ENCODE results near the gene FAM184A. TPM values are rescaled to one million over a fixed set of nuclear protein-coding genes. Genes with fewer than 3 reads are reported as not detected.

FAM184A gene
- total and polyA plus RNA-seq, 10 of the 15 experiments (the other 5 are each of a cell fraction or from before 2014, with no cell fraction given) = 0.15 to 0.23 TPM; not detected in 8

DNA sequence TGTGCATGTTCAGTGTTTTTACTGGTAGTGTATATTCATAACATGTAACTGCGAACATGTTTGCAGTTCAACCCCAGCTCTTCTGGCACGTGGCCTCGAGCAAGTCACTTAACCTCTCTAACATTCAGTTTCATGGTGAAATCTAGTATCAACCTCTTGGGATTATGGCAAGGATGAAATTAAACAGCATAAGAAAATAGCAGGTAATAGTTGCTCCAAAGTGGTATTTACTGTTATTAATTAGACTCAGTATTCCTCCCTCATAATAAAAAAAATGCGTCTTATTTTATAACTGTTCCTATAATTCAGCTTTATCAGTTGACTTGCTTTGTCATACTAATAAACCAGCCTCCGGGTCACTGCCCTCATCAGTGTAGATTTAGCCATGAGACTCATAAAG, 15.0 kb downstream of the FAM184A start:
- intact Hi-C loops (cut with micrococcal nuclease; ENCODE audit: unreplicated experiment) (no loop called here), in situ Hi-C loops (cut with MboI) (no loop called here)
- ChIA-PET POLR2A (no interaction called here), SMC1A (ENCODE audit: uncharacterized antibody, unreplicated experiment) (no interaction called here), RAD21 (ENCODE audit: unreplicated experiment) (no interaction called here), CTCF (no interaction called here)
- Histone ChIP-seq H3K9ac (ENCODE audit: control insufficient read depth, insufficient read depth, low read length) (no peak overlapping the region), H4K20me1 (ENCODE audit: control insufficient read depth, insufficient read depth) (no peaks in the 10 kb centered on the region), H3K4me1 (ENCODE audit: control insufficient read depth, insufficient read depth, low read length) (no peaks in the 10 kb centered on the region; the same call in 1 of the 2 replicates), H3K79me2 (ENCODE audit: control insufficient read depth, insufficient read depth, low read length) (no peaks in the 10 kb centered on the region), H3K4me3 (no peak overlapping the region), H3K27me3 (replicated peaks in 1 of 2; ENCODE audit: control insufficient read depth in 2 of 2, insufficient read depth in 2 of 2, low read length in 1 of 2) (no peaks in the 10 kb centered on the region), H3K9me3 (replicated peaks; ENCODE audit: control insufficient read depth, insufficient read depth, low read length) (no peaks in the 10 kb centered on the region), H3K27ac (ENCODE audit: control insufficient read depth, insufficient read depth) (no peak overlapping the region), H3K36me3 (ENCODE audit: control insufficient read depth in 2 of 2, insufficient read depth in 2 of 2, low read length in 1 of 2) (no peaks in the 10 kb centered on the region), H2AFZ (ENCODE audit: control insufficient read depth, low read depth, low read length) (no peak overlapping the region), H3K4me2 (ENCODE audit: control insufficient read depth, insufficient read depth) (no peak overlapping the region)
- no peak for DNase-seq (ENCODE audit: low read depth, low spot score)
- BruUV-seq (replicated peaks) = no TSS peak
- no peak for FAIRE-seq
- no peak for ATAC-seq
- WGBS (ENCODE audit: insufficient coverage, insufficient replicate concordance, low lambda C conversion rate, missing lambda C conversion rate) = 59% methylated on average over 5 of the region's 5 CpGs
- TF ChIP-seq DPF2 (IDR thresholded peaks at IDR 0.05) (no peak), KDM1A (IDR thresholded peaks at IDR 0.05; ENCODE audit: borderline replicate concordance) (no peak), POU2F2 (IDR thresholded peaks at IDR 0.05; ENCODE audit: borderline replicate concordance, low read depth, low read length) (no peak), NFIC (IDR thresholded peaks at IDR 0.05; ENCODE audit: low read depth, low read length) (no peak), EP300 (IDR thresholded peaks at IDR 0.05; ENCODE audit: borderline replicate concordance in 1 of 2, control insufficient read depth in 1 of 2, low read depth in 2 of 2, low read length in 2 of 2) (no peak), PAX5 (IDR thresholded peaks at IDR 0.05; ENCODE audit: borderline replicate concordance, low read depth, low read length) (no peak), CEBPB (IDR thresholded peaks at IDR 0.05; ENCODE audit: borderline replicate concordance in 1 of 2, low read depth in 2 of 2, low read length in 2 of 2) (no peak), ZNF622 (IDR thresholded peaks at IDR 0.05) (no peak), IRF4 (IDR thresholded peaks at IDR 0.05; ENCODE audit: low read depth, low read length) (no peak), JUNB (IDR thresholded peaks at IDR 0.05) (no peak), ZZZ3 (IDR thresholded peaks at IDR 0.05; ENCODE audit: control insufficient read depth, insufficient read length, low read depth) (no peak)
- TF ChIP-seq, protein P1, sequence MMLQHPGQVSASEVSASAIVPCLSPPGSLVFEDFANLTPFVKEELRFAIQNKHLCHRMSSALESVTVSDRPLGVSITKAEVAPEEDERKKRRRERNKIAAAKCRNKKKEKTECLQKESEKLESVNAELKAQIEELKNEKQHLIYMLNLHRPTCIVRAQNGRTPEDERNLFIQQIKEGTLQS (IDR thresholded peaks at IDR 0.05; ENCODE audit: borderline replicate concordance, extremely low read depth, low read depth, low read length) = no peak
- TF ChIP-seq, protein P2, sequence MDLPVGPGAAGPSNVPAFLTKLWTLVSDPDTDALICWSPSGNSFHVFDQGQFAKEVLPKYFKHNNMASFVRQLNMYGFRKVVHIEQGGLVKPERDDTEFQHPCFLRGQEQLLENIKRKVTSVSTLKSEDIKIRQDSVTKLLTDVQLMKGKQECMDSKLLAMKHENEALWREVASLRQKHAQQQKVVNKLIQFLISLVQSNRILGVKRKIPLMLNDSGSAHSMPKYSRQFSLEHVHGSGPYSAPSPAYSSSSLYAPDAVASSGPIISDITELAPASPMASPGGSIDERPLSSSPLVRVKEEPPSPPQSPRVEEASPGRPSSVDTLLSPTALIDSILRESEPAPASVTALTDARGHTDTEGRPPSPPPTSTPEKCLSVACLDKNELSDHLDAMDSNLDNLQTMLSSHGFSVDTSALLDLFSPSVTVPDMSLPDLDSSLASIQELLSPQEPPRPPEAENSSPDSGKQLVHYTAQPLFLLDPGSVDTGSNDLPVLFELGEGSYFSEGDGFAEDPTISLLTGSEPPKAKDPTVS (IDR thresholded peaks at IDR 0.05; ENCODE audit: low read depth, low read length) = no peak
- TF ChIP-seq, protein P3, sequence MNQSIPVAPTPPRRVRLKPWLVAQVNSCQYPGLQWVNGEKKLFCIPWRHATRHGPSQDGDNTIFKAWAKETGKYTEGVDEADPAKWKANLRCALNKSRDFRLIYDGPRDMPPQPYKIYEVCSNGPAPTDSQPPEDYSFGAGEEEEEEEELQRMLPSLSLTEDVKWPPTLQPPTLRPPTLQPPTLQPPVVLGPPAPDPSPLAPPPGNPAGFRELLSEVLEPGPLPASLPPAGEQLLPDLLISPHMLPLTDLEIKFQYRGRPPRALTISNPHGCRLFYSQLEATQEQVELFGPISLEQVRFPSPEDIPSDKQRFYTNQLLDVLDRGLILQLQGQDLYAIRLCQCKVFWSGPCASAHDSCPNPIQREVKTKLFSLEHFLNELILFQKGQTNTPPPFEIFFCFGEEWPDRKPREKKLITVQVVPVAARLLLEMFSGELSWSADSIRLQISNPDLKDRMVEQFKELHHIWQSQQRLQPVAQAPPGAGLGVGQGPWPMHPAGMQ (IDR thresholded peaks at IDR 0.05; ENCODE audit: borderline replicate concordance) = no peak
- TF ChIP-seq, protein P4, sequence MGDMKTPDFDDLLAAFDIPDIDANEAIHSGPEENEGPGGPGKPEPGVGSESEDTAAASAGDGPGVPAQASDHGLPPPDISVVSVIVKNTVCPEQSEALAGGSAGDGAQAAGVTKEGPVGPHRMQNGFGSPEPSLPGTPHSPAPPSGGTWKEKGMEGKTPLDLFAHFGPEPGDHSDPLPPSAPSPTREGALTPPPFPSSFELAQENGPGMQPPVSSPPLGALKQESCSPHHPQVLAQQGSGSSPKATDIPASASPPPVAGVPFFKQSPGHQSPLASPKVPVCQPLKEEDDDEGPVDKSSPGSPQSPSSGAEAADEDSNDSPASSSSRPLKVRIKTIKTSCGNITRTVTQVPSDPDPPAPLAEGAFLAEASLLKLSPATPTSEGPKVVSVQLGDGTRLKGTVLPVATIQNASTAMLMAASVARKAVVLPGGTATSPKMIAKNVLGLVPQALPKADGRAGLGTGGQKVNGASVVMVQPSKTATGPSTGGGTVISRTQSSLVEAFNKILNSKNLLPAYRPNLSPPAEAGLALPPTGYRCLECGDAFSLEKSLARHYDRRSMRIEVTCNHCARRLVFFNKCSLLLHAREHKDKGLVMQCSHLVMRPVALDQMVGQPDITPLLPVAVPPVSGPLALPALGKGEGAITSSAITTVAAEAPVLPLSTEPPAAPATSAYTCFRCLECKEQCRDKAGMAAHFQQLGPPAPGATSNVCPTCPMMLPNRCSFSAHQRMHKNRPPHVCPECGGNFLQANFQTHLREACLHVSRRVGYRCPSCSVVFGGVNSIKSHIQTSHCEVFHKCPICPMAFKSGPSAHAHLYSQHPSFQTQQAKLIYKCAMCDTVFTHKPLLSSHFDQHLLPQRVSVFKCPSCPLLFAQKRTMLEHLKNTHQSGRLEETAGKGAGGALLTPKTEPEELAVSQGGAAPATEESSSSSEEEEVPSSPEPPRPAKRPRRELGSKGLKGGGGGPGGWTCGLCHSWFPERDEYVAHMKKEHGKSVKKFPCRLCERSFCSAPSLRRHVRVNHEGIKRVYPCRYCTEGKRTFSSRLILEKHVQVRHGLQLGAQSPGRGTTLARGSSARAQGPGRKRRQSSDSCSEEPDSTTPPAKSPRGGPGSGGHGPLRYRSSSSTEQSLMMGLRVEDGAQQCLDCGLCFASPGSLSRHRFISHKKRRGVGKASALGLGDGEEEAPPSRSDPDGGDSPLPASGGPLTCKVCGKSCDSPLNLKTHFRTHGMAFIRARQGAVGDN (IDR thresholded peaks at IDR 0.05) = no peak
- TF ChIP-seq, protein P5, sequence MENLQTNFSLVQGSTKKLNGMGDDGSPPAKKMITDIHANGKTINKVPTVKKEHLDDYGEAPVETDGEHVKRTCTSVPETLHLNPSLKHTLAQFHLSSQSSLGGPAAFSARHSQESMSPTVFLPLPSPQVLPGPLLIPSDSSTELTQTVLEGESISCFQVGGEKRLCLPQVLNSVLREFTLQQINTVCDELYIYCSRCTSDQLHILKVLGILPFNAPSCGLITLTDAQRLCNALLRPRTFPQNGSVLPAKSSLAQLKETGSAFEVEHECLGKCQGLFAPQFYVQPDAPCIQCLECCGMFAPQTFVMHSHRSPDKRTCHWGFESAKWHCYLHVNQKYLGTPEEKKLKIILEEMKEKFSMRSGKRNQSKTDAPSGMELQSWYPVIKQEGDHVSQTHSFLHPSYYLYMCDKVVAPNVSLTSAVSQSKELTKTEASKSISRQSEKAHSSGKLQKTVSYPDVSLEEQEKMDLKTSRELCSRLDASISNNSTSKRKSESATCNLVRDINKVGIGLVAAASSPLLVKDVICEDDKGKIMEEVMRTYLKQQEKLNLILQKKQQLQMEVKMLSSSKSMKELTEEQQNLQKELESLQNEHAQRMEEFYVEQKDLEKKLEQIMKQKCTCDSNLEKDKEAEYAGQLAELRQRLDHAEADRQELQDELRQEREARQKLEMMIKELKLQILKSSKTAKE (IDR thresholded peaks at IDR 0.05; ENCODE audit: low read depth, poor library complexity, severe bottlenecking) = no peak

Data from GM12878 (cell line).